GM12878 (cell line): ENCODE results near the gene DIAPH3. TPM values are rescaled to one million over a fixed set of nuclear protein-coding genes. Genes with fewer than 3 reads are reported as not detected.

ENCODE experiments used
- ATAC-seq: fragments of 200-7000 bp; cut with Tn5 transposase; 3 replicates; pipeline ENCODE4 v1.9.1; 2020; ENCODE audit warnings: mild to moderate bottlenecking, moderate library complexity
- BruUV-seq: library from RNA; stranded (reverse); fragments of 400-500 nt; replicated peaks from 2 replicates; lab custom pipeline; 2021; lab: Mats Ljungman, UMichigan
- CTCF ChIA-PET: fragments of 300-600 bp; sonication (Branson Sonifier 250); formaldehyde crosslinking; extraction: SDS; loops from one replicate; lab custom pipeline; 2021; ENCODE audit warnings: inconsistent platforms; lab: Yijun Ruan, JAX
- POLR2A ChIA-PET: fragments of 350-600 bp; formaldehyde crosslinking; extraction: SDS; loops from one replicate; lab custom pipeline; 2021; ENCODE audit warnings: inconsistent platforms; lab: Charles Lee
- RAD21 ChIA-PET: fragments of 300-600 bp; sonication (Branson Sonifier 250); formaldehyde crosslinking; loops from one replicate; lab custom pipeline; 2023; ENCODE audit warnings: antibody characterized with exemption; ENCODE audit not compliant: unreplicated experiment; lab: Charles Lee
- SMC1A ChIA-PET: fragments of 300-600 bp; sonication (Branson Sonifier 250); formaldehyde crosslinking; loops from one replicate; lab custom pipeline; 2023; ENCODE audit not compliant: unreplicated experiment, uncharacterized antibody; lab: Charles Lee
- DNase-seq: peaks from one replicate; pipeline ENCODE4 v3.0.0-alpha.2; 2011; ENCODE audit warnings: low read depth, low spot score
- FAIRE-seq: peaks from 3 replicates; lab custom pipeline; 2011; peaks lifted over from hg19 to GRCh38; lab: Jason Lieb, UNC
- H2AFZ ChIP-seq: 2 replicates; pipeline ENCODE4 v1.6.0; 2011; ENCODE audit warnings: low read depth, low read length, control low read depth; ENCODE audit not compliant: control insufficient read depth
- H3K27ac ChIP-seq: 2 replicates; pipeline ENCODE4 v1.5.1; 2011; ENCODE audit warnings: control low read depth; ENCODE audit not compliant: control insufficient read depth, insufficient read depth
- H3K27me3 ChIP-seq, 2 experiments: replicated peaks in 1 of 2; 2 replicates each; pipeline versions ENCODE4 v1.6.0 to v1.6.1; 2011; ENCODE audit warnings: low read length in 1 of 2; ENCODE audit not compliant: control insufficient read depth in 2 of 2, insufficient read depth in 2 of 2
- H3K36me3 ChIP-seq, 2 experiments: 2 replicates each; pipeline ENCODE4 v1.5.1; 2011; ENCODE audit warnings: low read length in 1 of 2; ENCODE audit not compliant: control insufficient read depth in 2 of 2, insufficient read depth in 2 of 2
- H3K4me1 ChIP-seq: 2 replicates; pipeline ENCODE4 v1.6.1; 2011; ENCODE audit warnings: mild to moderate bottlenecking, low read length, moderate library complexity, mixed read lengths; ENCODE audit not compliant: control insufficient read depth, insufficient read depth
- H3K4me2 ChIP-seq: 2 replicates; pipeline ENCODE4 v1.6.0; 2011; ENCODE audit warnings: control low read depth; ENCODE audit not compliant: control insufficient read depth, insufficient read depth
- H3K4me3 ChIP-seq: fragments of 200-600 bp; sonication (generic); 2 replicates; pipeline ENCODE4 v1.5.1; 2016
- H3K79me2 ChIP-seq: 2 replicates; pipeline ENCODE4 v1.6.0; 2011; ENCODE audit warnings: low read length; ENCODE audit not compliant: control insufficient read depth, insufficient read depth
- H3K9ac ChIP-seq: 2 replicates; pipeline ENCODE4 v1.8.0; 2011; ENCODE audit warnings: low read length, control low read depth, mixed read lengths; ENCODE audit not compliant: control insufficient read depth, insufficient read depth
- H3K9me3 ChIP-seq: replicated peaks from 3 replicates; pipeline ENCODE4 v1.5.1; 2011; ENCODE audit warnings: mild to moderate bottlenecking, low read length; ENCODE audit not compliant: control insufficient read depth, insufficient read depth
- H4K20me1 ChIP-seq: 2 replicates; pipeline ENCODE4 v1.6.0; 2011; ENCODE audit not compliant: control insufficient read depth, insufficient read depth
- ATF7 ChIP-seq: fragments of 450-650 bp; IDR thresholded peaks from 2 replicates; pipeline ENCODE4 v1.6.1; 2016; ENCODE audit warnings: low read depth, mild to moderate bottlenecking
- BACH1 ChIP-seq: fragments of 450-650 bp; IDR thresholded peaks from 2 replicates; pipeline ENCODE4 v1.6.1; 2017; ENCODE audit warnings: mild to moderate bottlenecking, borderline replicate concordance
- DPF2 ChIP-seq: fragments of 450-650 bp; IDR thresholded peaks from 2 replicates; pipeline ENCODE4 v1.6.1; 2017; ENCODE audit warnings: mild to moderate bottlenecking
- MXI1 ChIP-seq: fragments of 150-350 bp; IDR thresholded peaks from 2 replicates; pipeline ENCODE4 v1.6.1; 2011; ENCODE audit warnings: low read depth, mild to moderate bottlenecking, inconsistent platforms, low read length, improper control_type of control experiment
- NBN ChIP-seq: fragments of 450-650 bp; IDR thresholded peaks from 2 replicates; pipeline ENCODE4 v1.6.1; 2016
- PAX8 ChIP-seq: fragments of 450-650 bp; IDR thresholded peaks from 2 replicates; pipeline ENCODE4 v1.6.1; 2017; ENCODE audit warnings: mild to moderate bottlenecking, moderate library complexity
- SMAD5 ChIP-seq: IDR thresholded peaks from 2 replicates; pipeline ENCODE4 v1.6.1; 2016; ENCODE audit warnings: antibody characterized with exemption, low read depth
- WGBS: methylation state at CpG from one replicate; pipeline ENCODE4 v1.1.6; 2016; ENCODE audit warnings: low lambda C conversion rate; ENCODE audit not compliant: insufficient replicate concordance, insufficient coverage; ENCODE audit errors: missing lambda C conversion rate; 5-methylcytosine and 5-hydroxymethylcytosine counted together
- in situ Hi-C: fragments of 300-500 bp; cut with MboI; formaldehyde crosslinking; loops from 9 replicates; pipeline ENCODE4 v1.14.3; 2018; ENCODE audit warnings: mixed read lengths
- intact Hi-C: fragments of 100-400 bp; cut with micrococcal nuclease; formaldehyde crosslinking; loops from one replicate; pipeline ENCODE4 v1.14.2; 2022; ENCODE audit not compliant: unreplicated experiment
- polyA plus RNA-seq, 11 experiments: library from polyadenylated mRNA; depleted of rRNA in 4 of 11; unstranded in 6 of 11; stranded (reverse) in 5 of 11; fragments of >200 nt; fragmentation: Nextera tagmentation in 4 of 11; fragmentation: Illumina TruSeq in 1 of 11; extraction: Ambion mirVana in 4 of 11; extraction: Trizol in 1 of 11; gene quantifications; 1 replicate in 1 of 11; 2 replicates in 10 of 11; pipeline versions ENCODE4 v1.2.1 to v1.2.3, GENCODE V29; 2011 to 2016; ENCODE audit warnings: inconsistent platforms in 2 of 11, missing spikeins in 2 of 11, low read depth in 1 of 11
- total RNA-seq, 4 experiments: library from RNA; depleted of rRNA in 3 of 4; stranded (reverse); fragments of >200 nt in 3 of 4; fragmentation: Illumina TruSeq in 1 of 4; extraction: Trizol in 1 of 4; gene quantifications; 2 replicates each; pipeline versions ENCODE4 v1.2.1 to v1.2.3, GENCODE V29; 2013 to 2021
- TF ChIP-seq, protein P1 (sequence below): IDR thresholded peaks from 2 replicates; pipeline ENCODE4 v1.6.1; 2012; ENCODE audit warnings: low read length, inconsistent platforms

Gene DIAPH3
- total and polyA plus RNA-seq, 10 of the 15 experiments (the other 5 are each of a cell fraction or from before 2014, with no cell fraction given) = 10.1 to 25.2 (median 15.4) TPM

DNA sequence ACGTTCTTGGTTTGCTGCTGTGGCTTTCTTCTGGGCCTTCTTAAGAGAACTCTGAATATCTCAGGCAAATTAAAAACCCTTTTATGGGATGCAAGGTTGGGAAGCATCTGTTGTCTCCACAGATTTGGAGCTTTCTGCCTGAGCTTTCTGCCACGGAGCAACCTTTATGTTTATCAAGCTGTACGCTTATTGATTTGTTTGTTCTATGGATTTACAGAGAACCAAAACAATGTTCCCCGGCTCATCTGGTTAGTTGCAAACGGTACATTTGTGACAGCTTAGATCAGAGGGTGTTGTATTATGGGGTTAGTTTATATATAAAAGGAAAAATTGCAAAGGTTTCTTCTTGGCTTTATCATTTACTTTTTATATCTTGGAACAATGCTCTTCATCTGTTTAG, 479.6 kb downstream of the DIAPH3 start:
- 94% methylated on average over 5 of the region's 5 CpGs for WGBS
- no peak overlapping the region for H2AFZ ChIP-seq
- no peak overlapping the region for H3K4me2 ChIP-seq
- RAD21 ChIA-PET = interaction anchor here (0.7 to 1.7 kb wide), 5 partner anchors 87 to 747 kb away, joined by 3 to 7 read pairs (median 3); no protein-coding TSS in a partner anchor
- no peak overlapping the region for H3K9ac ChIP-seq
- BruUV-seq = no TSS peak
- no peaks in the 10 kb centered on the region for H3K79me2 ChIP-seq
- POLR2A ChIA-PET = no interaction called here
- ATAC-seq = no peak
- no peak for FAIRE-seq
- no peaks in the 10 kb centered on the region for H3K9me3 ChIP-seq
- CTCF ChIA-PET = interaction anchor here (0.8 to 8.1 kb wide), 8 partner anchors 8 to 745 kb away, joined by 3 to 124 read pairs (median 4); no protein-coding TSS in a partner anchor
- no peaks in the 10 kb centered on the region for H3K27me3 ChIP-seq
- H3K4me1 ChIP-seq = no peaks in the 10 kb centered on the region
- intact Hi-C loops = loop anchor here (5.0 kb wide), 1 partner anchor 643 kb away; no protein-coding TSS in a partner anchor
- in situ Hi-C loops = no loop called here
- H3K4me3 ChIP-seq = no peak overlapping the region
- TF ChIP-seq SMAD5 (no peak), DPF2 (no peak), MXI1 (no peak), ATF7 (no peak), PAX8 (no peak), BACH1 (no peak), NBN (no peak)
- TF ChIP-seq, protein P1, sequence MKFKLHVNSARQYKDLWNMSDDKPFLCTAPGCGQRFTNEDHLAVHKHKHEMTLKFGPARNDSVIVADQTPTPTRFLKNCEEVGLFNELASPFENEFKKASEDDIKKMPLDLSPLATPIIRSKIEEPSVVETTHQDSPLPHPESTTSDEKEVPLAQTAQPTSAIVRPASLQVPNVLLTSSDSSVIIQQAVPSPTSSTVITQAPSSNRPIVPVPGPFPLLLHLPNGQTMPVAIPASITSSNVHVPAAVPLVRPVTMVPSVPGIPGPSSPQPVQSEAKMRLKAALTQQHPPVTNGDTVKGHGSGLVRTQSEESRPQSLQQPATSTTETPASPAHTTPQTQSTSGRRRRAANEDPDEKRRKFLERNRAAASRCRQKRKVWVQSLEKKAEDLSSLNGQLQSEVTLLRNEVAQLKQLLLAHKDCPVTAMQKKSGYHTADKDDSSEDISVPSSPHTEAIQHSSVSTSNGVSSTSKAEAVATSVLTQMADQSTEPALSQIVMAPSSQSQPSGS = no peak
- no peaks in the 10 kb centered on the region for H3K36me3 ChIP-seq
- no peak overlapping the region for H3K27ac ChIP-seq
- no peak for DNase-seq
- H4K20me1 ChIP-seq = no peaks in the 10 kb centered on the region
- SMC1A ChIA-PET = interaction anchor here (0.7 to 3.7 kb wide), 6 partner anchors 11 to 744 kb away, joined by 3 to 17 read pairs (median 4); no protein-coding TSS in a partner anchor
